ENCODE results near the gene SLC6A3.

GRCh38 chr5:1348986-1349245 lies 96.3 kb downstream of the SLC6A3 start:
- TF ChIP-seq EZH2 (IDR thresholded peaks at IDR 0.05; ENCODE audit: borderline replicate concordance, insufficient read depth, low read depth, low read length, poor library complexity, severe bottlenecking) (no peak), CTCF (IDR thresholded peaks at IDR 0.05) (no peak)

All from B cell (primary cell).